Measurements from ENCODE around the gene MGAT4C. TPM values are rescaled to one million over a fixed set of nuclear protein-coding genes. Genes with fewer than 3 reads are reported as not detected.

The MGAT4C gene
- total and polyA plus RNA-seq, 2 donors (not counting 3 experiments of a cell fraction or from before 2014, with no cell fraction given) = not detected

DNA sequence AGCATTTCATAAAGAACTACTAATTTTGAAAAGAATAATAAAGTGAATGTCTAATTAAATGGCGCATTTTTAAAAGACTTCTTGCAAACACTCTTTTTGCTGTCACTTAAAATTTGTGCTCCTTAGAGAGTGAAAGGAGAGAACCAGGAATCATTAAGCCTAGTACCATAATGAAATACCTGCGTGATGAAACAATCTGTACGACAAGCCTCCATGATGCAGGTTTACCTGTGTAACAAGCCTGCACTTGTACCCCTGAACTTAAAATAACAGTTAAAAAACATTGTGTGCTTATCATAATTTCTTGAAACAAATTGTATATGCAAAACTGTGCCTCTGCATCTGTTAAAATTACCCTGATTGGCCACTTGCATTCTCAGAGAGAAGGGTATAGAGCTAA is 108.1 kb downstream of the MGAT4C start:
- DNase-seq (ENCODE audit: low read depth, low spot score) (no peak), FAIRE-seq (no peak)
- no peaks in the 10 kb centered on the region for H3K79me2 ChIP-seq (ENCODE audit: control insufficient read depth, insufficient read depth, low read length)
- no peak overlapping the region for H2AFZ ChIP-seq (ENCODE audit: low read depth, low read length)
- H3K27ac ChIP-seq (ENCODE audit: insufficient read depth, low read depth, low read length) = no peak overlapping the region
- CTCF ChIA-PET = no interaction called here
- intact Hi-C loops (cut with micrococcal nuclease) (no loop called here), dilution Hi-C loops (cut with MboI; ENCODE audit: extremely low pct_ligation_motif_present, low sequenced_read_pairs) (no loop called here)
- H3K4me2 ChIP-seq (ENCODE audit: insufficient read depth, low read length) = no peak overlapping the region
- no peak for TF ChIP-seq EZH2 (IDR thresholded peaks at IDR 0.05; ENCODE audit: borderline replicate concordance, low read depth, low read length, severe bottlenecking)
- TF ChIP-seq MAX (IDR thresholded peaks at IDR 0.05; ENCODE audit: insufficient read depth, insufficient read length) = no peak
- no peak for TF ChIP-seq POLR2AphosphoS5 (IDR thresholded peaks at IDR 0.05; ENCODE audit: insufficient read depth, low read depth, low read length)
- TF ChIP-seq, protein P1, sequence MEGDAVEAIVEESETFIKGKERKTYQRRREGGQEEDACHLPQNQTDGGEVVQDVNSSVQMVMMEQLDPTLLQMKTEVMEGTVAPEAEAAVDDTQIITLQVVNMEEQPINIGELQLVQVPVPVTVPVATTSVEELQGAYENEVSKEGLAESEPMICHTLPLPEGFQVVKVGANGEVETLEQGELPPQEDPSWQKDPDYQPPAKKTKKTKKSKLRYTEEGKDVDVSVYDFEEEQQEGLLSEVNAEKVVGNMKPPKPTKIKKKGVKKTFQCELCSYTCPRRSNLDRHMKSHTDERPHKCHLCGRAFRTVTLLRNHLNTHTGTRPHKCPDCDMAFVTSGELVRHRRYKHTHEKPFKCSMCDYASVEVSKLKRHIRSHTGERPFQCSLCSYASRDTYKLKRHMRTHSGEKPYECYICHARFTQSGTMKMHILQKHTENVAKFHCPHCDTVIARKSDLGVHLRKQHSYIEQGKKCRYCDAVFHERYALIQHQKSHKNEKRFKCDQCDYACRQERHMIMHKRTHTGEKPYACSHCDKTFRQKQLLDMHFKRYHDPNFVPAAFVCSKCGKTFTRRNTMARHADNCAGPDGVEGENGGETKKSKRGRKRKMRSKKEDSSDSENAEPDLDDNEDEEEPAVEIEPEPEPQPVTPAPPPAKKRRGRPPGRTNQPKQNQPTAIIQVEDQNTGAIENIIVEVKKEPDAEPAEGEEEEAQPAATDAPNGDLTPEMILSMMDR (IDR thresholded peaks at IDR 0.05; ENCODE audit: extremely low read depth in 1 of 2, insufficient read depth in 1 of 2, low read depth in 1 of 2, low read length in 2 of 2) = no peak
- no peak for TF ChIP-seq POLR2A (IDR thresholded peaks at IDR 0.05; ENCODE audit: low read depth, low read length)
- TF ChIP-seq FOS (IDR thresholded peaks at IDR 0.05; ENCODE audit: borderline replicate concordance, insufficient read depth, low read length) = no peak
- TF ChIP-seq GATA2 (IDR thresholded peaks at IDR 0.05; ENCODE audit: insufficient read depth, insufficient read length, low read depth, low read length) = no peak
- TF ChIP-seq MYC (IDR thresholded peaks at IDR 0.05; ENCODE audit: low read depth, low read length) = no peak
- no peak for TF ChIP-seq JUN (IDR thresholded peaks at IDR 0.05; ENCODE audit: borderline replicate concordance, insufficient read depth, insufficient read length, low read depth)
- BruUV-seq (replicated peaks) = no TSS peak
- no peaks in the 10 kb centered on the region for H4K20me1 ChIP-seq (replicated peaks; ENCODE audit: control insufficient read depth, extremely low read depth, insufficient read depth, low read length)
- H3K27me3 ChIP-seq (ENCODE audit: control insufficient read depth in 2 of 2, insufficient read depth in 2 of 2, low read length in 2 of 2) = no peaks in the 10 kb centered on the region
- POLR2A ChIA-PET = no interaction called here
- no peaks in the 10 kb centered on the region for H3K36me3 ChIP-seq (ENCODE audit: control insufficient read depth in 2 of 2, extremely low read depth in 1 of 2, insufficient read depth in 2 of 2, low read length in 2 of 2)
- no peaks in the 10 kb centered on the region for H3K4me1 ChIP-seq (ENCODE audit: control insufficient read depth, extremely low read depth, insufficient read depth, low read length)
- no peak overlapping the region for H3K9ac ChIP-seq (replicated peaks; ENCODE audit: extremely low read depth, insufficient read depth, low read length)
- no peak overlapping the region for H3K4me3 ChIP-seq (replicated peaks in 1 of 3; ENCODE audit: insufficient read depth in 1 of 3, low read depth in 1 of 3, low read length in 3 of 3)
- no peaks in the 10 kb centered on the region for H3K9me1 ChIP-seq (replicated peaks; ENCODE audit: control insufficient read depth, extremely low read depth, insufficient read depth, low read length)
- no peaks in the 10 kb centered on the region for H3K9me3 ChIP-seq (replicated peaks; ENCODE audit: control insufficient read depth, insufficient read depth, low read length)

Data from endothelial cell of umbilical vein (primary cell).